CD14-positive monocyte (primary cell): ENCODE measurements around the gene SLCO2B1. TPM values are rescaled to one million over a fixed set of nuclear protein-coding genes. Genes with fewer than 3 reads are reported as not detected.

ENCODE experiments used
- DNase-seq, 3 donors: peaks; one replicate each; pipeline ENCODE4 v3.0.0-alpha.2; 2011 to 2022
- H2AFZ ChIP-seq: 2 replicates; pipeline ENCODE4 v1.6.0; 2012; ENCODE audit warnings: mild to moderate bottlenecking, low read depth, low read length, inconsistent platforms; ENCODE audit not compliant: insufficient read depth, poor library complexity, severe bottlenecking
- H3K27ac ChIP-seq, 2 donors: 1 replicate in 1 of 2; 2 replicates in 1 of 2; pipeline ENCODE4 v1.5.1; 2012 to 2013; ENCODE audit warnings: low read length in 2 of 2, control low read depth in 1 of 2, inconsistent platforms in 1 of 2, low read depth in 1 of 2, mild to moderate bottlenecking in 1 of 2
- H3K27me3 ChIP-seq, 2 donors: one replicate each; pipeline versions ENCODE4 v1.6.0 to v1.6.1; 2011 to 2013; ENCODE audit warnings: low read length in 2 of 2; ENCODE audit not compliant: control insufficient read depth in 2 of 2, insufficient read depth in 2 of 2
- H3K36me3 ChIP-seq, 2 donors: replicated peaks in 1 of 2; 1 replicate in 1 of 2; 2 replicates in 1 of 2; pipeline versions ENCODE4 v1.5.1 to v1.6.1; 2012 to 2013; ENCODE audit warnings: low read length in 2 of 2, control low read depth in 1 of 2, inconsistent platforms in 1 of 2, mild to moderate bottlenecking in 1 of 2; ENCODE audit not compliant: insufficient read depth in 2 of 2, control insufficient read depth in 1 of 2
- H3K4me1 ChIP-seq, 2 donors: 1 replicate in 1 of 2; 2 replicates in 1 of 2; pipeline versions ENCODE4 v1.5.1 to v1.6.1; 2012 to 2013; ENCODE audit warnings: low read length in 2 of 2, control low read depth in 1 of 2, inconsistent platforms in 1 of 2, mild to moderate bottlenecking in 1 of 2, moderate library complexity in 1 of 2; ENCODE audit not compliant: insufficient read depth in 2 of 2, control insufficient read depth in 1 of 2
- H3K4me2 ChIP-seq: replicated peaks from 2 replicates; pipeline ENCODE3; 2012; ENCODE audit warnings: low read length, moderate library complexity, mild to moderate bottlenecking; ENCODE audit not compliant: poor library complexity, severe bottlenecking; ENCODE audit errors: extremely low read depth
- H3K4me3 ChIP-seq, 3 experiments: fragments of 200-600 bp in 1 of 3; sonication (generic) in 1 of 3; replicated peaks in 1 of 3; 1 replicate in 2 of 3; 2 replicates in 1 of 3; pipeline ENCODE4 v1.5.1; 2011 to 2013; ENCODE audit warnings: low read length in 3 of 3, mild to moderate bottlenecking in 3 of 3, control low read depth in 2 of 3, low read depth in 2 of 3, inconsistent platforms in 1 of 3, moderate library complexity in 1 of 3
- H3K79me2 ChIP-seq: 2 replicates; pipeline ENCODE4 v1.6.0; 2012; ENCODE audit warnings: mild to moderate bottlenecking, control low read depth, inconsistent platforms, low read length, moderate library complexity; ENCODE audit not compliant: insufficient read depth
- H3K9ac ChIP-seq: 2 replicates; pipeline ENCODE4 v1.6.0; 2017; ENCODE audit warnings: low read length, mild to moderate bottlenecking; ENCODE audit not compliant: insufficient read depth, poor library complexity, severe bottlenecking
- H3K9me3 ChIP-seq, 2 donors: replicated peaks in 1 of 2; 1 replicate in 1 of 2; 2 replicates in 1 of 2; pipeline versions ENCODE4 v1.5.1 to v1.6.1; 2012 to 2013; ENCODE audit warnings: low read length in 2 of 2, control low read depth in 1 of 2; ENCODE audit not compliant: control insufficient read depth in 1 of 2, insufficient read depth in 1 of 2
- H4K20me1 ChIP-seq: 2 replicates; pipeline ENCODE4 v1.6.0; 2012; ENCODE audit warnings: mild to moderate bottlenecking, low read length, control low read depth, moderate library complexity; ENCODE audit not compliant: insufficient read depth
- H3K27ac Mint-ChIP-seq, 7 donors: one replicate each; pipeline ENCODE4 v1.8.0; 2020; ENCODE audit warnings: mild to moderate bottlenecking in 7 of 7, mixed read lengths in 7 of 7, moderate library complexity in 6 of 7, inconsistent platforms in 2 of 7
- H3K27me3 Mint-ChIP-seq, 3 donors: one replicate each; pipeline ENCODE4 v1.8.0; 2021 to 2022; ENCODE audit warnings: low read depth in 3 of 3, mild to moderate bottlenecking in 3 of 3, mixed read lengths in 3 of 3, moderate library complexity in 3 of 3, inconsistent platforms in 1 of 3
- H3K36me3 Mint-ChIP-seq, 2 donors: one replicate each; pipeline ENCODE4 v1.8.0; 2020; ENCODE audit warnings: mixed read lengths in 2 of 2, inconsistent platforms in 1 of 2, mild to moderate bottlenecking in 1 of 2
- H3K4me1 Mint-ChIP-seq: one replicate; pipeline ENCODE4 v1.8.0; 2020; ENCODE audit warnings: mild to moderate bottlenecking, mixed read lengths
- H3K4me3 Mint-ChIP-seq, 2 donors: one replicate each; pipeline ENCODE4 v1.8.0; 2020; ENCODE audit warnings: mild to moderate bottlenecking in 2 of 2, mixed read lengths in 2 of 2, moderate library complexity in 1 of 2
- H3K9me3 Mint-ChIP-seq, 7 donors: one replicate each; pipeline ENCODE4 v1.8.0; 2020 to 2022; ENCODE audit warnings: mixed read lengths in 7 of 7, mild to moderate bottlenecking in 6 of 7, moderate library complexity in 6 of 7, inconsistent platforms in 2 of 7
- CTCF ChIP-seq: fragments of 200-600 bp; IDR thresholded peaks from one replicate; pipeline ENCODE4 v1.8.0; 2022; ENCODE audit warnings: antibody characterized with exemption, mild to moderate bottlenecking
- WGBS: methylation state at CpG from one replicate; pipeline ENCODE4 v1.1.5; 2013; ENCODE audit warnings: missing lambda C conversion rate; ENCODE audit not compliant: insufficient coverage; 5-methylcytosine and 5-hydroxymethylcytosine counted together
- intact Hi-C, 2 donors: fragments of 100-400 bp; cut with micrococcal nuclease; formaldehyde crosslinking; loops; one replicate each; pipeline versions ENCODE4 v1.15.0 to v1.15.1; 2023
- polyA plus RNA-seq, 3 donors: library from polyadenylated mRNA; depleted of rRNA in 1 of 3; unstranded in 2 of 3; stranded (reverse) in 1 of 3; fragments of 300-500 nt in 2 of 3; fragments of >200 nt in 1 of 3; fragmentation: Illumina TruSeq in 2 of 3; gene quantifications; 1 replicate in 2 of 3; 2 replicates in 1 of 3; pipeline ENCODE4 v1.2.3, GENCODE V29; 2012 to 2021

The SLCO2B1 gene
- polyA plus RNA-seq, 3 donors = 0.13 to 0.47 TPM; not detected in 1

- Mint-ChIP-seq H3K4me1 (peaks cover 14% of the 10 kb centered on the region), H3K27ac (no peak overlapping the region), H3K4me3 (no peak overlapping the region), H3K27me3 (peaks cover 21 to 45% (median 26%) of the 10 kb centered on the region in 3 donors), H3K9me3 (no peaks in the 10 kb centered on the region), H3K36me3 (no peaks in the 10 kb centered on the region)
- no peak overlapping the region for H3K4me2 ChIP-seq
- no peak overlapping the region for H3K4me3 ChIP-seq
- no peak overlapping the region for H3K9ac ChIP-seq
- no peak for TF ChIP-seq CTCF
- H3K36me3 ChIP-seq = no peaks in the 10 kb centered on the region
- H3K9me3 ChIP-seq = no peaks in the 10 kb centered on the region
- 100% methylated on average over 4 of the region's 7 CpGs for WGBS
- peaks cover 2 to 5% of the 10 kb centered on the region in 2 donors for H3K27me3 ChIP-seq
- H4K20me1 ChIP-seq = no peaks in the 10 kb centered on the region
- no peak overlapping the region for H3K27ac ChIP-seq
- DNase-seq = no peak
- intact Hi-C loops = no loop called here
- H3K4me1 ChIP-seq = peaks cover 12 to 15% of the 10 kb centered on the region in 2 donors
- no peaks in the 10 kb centered on the region for H3K79me2 ChIP-seq
- no peak overlapping the region for H2AFZ ChIP-seq
These were observed 47.5 kb downstream of the SLCO2B1 start for GRCh38 chr11:75198278-75198973.

- Mint-ChIP-seq H3K4me1 (peaks cover 14% of the 10 kb centered on the region), H3K36me3 (no peaks in the 10 kb centered on the region), H3K27me3 (peaks cover 21 to 38% (median 22%) of the 10 kb centered on the region in 3 donors), H3K9me3 (no peaks in the 10 kb centered on the region), H3K4me3 (no peak overlapping the region), H3K27ac (no peak overlapping the region)
- intact Hi-C loops = no loop called here
- no peak for TF ChIP-seq CTCF
- H3K9me3 ChIP-seq = no peaks in the 10 kb centered on the region
- WGBS = 97% methylated on average over 3 of the region's 5 CpGs
- H3K79me2 ChIP-seq = no peaks in the 10 kb centered on the region
- no peak overlapping the region for H3K9ac ChIP-seq
- H3K27me3 ChIP-seq = no peaks in the 10 kb centered on the region
- no peak overlapping the region for H3K4me3 ChIP-seq
- peaks cover 12 to 15% of the 10 kb centered on the region in 2 donors for H3K4me1 ChIP-seq
- H3K4me2 ChIP-seq = no peak overlapping the region
- no peaks in the 10 kb centered on the region for H3K36me3 ChIP-seq
- no peak for DNase-seq
- no peak overlapping the region for H3K27ac ChIP-seq
- no peaks in the 10 kb centered on the region for H4K20me1 ChIP-seq
- H2AFZ ChIP-seq = no peak overlapping the region
These were observed 48.6 kb downstream of the SLCO2B1 start for GRCh38 chr11:75199412-75199955.
